ENCODE data around the gene KTN1.

- TF ChIP-seq CTCF (IDR thresholded peaks at IDR 0.05) (no peak), POLR2A (IDR thresholded peaks at IDR 0.05) (no peak)
These were observed 135.9 kb downstream of the KTN1 start for GRCh38 chr14:55715889-55716288.
